Stimulated activated CD8-positive, alpha-beta memory T cell treated with anti-CD3 and anti-CD28 coated beads, Interleukin-4, amount 100 ng/mL, for 4 hours (primary cell): ENCODE data around the gene MEG3.

ENCODE experiments used
- DNase-seq, 2 donors: peaks; one replicate each; pipeline ENCODE4 v3.0.0-alpha.2; 2020; ENCODE audit warnings: low read depth in 2 of 2, low spot score in 1 of 2

The MEG3 gene

GRCh38 chr14:100845341-100845740 lies 19.4 kb downstream of the MEG3 start:
- DNase-seq, result no peak

GRCh38 chr14:100846309-100846859 lies 20.5 kb downstream of the MEG3 start:
- no peak for DNase-seq

- no peak for DNase-seq
Observed at GRCh38 chr14:100849115-100849781, 23.3 kb downstream of the MEG3 start.

GRCh38 chr14:100850841-100851585 lies 25.1 kb downstream of the MEG3 start:
- DNase-seq, result peak; percentile 43 to 72

GRCh38 chr14:100851586-100851916 lies 25.6 kb downstream of the MEG3 start:
- no peak for DNase-seq

- no peak for DNase-seq
Observed at GRCh38 chr14:100851946-100852620, 26.2 kb downstream of the MEG3 start.

GRCh38 chr14:100854435-100854834 lies 28.5 kb downstream of the MEG3 start:
- DNase-seq, result no peak

GRCh38 chr14:100855256-100855930 lies 29.5 kb downstream of the MEG3 start:
- DNase-seq, result no peak

- DNase-seq, result no peak
Observed at GRCh38 chr14:100856056-100856950, 30.4 kb downstream of the MEG3 start.

GRCh38 chr14:100857233-100857922 lies 31.5 kb downstream of the MEG3 start:
- no peak for DNase-seq

GRCh38 chr14:100857923-100858837 lies 32.3 kb downstream of the MEG3 start:
- no peak for DNase-seq

- no peak for DNase-seq
Observed at GRCh38 chr14:100858838-100859220, 32.9 kb downstream of the MEG3 start.

GRCh38 chr14:100859781-100860180 lies 33.9 kb downstream of the MEG3 start:
- no peak for DNase-seq

GRCh38 chr14:100860556-100861187 lies 34.8 kb downstream of the MEG3 start:
- no peak for DNase-seq

- no peak for DNase-seq
Observed at GRCh38 chr14:100861188-100861936, 35.4 kb downstream of the MEG3 start.

GRCh38 chr14:100861937-100862247 lies 36.0 kb downstream of the MEG3 start:
- DNase-seq, result no peak

GRCh38 chr14:100862277-100862676 lies 36.4 kb downstream of the MEG3 start:
- DNase-seq, result no peak

GRCh38 chr14:100862793-100863192 lies 36.9 kb downstream of the MEG3 start:
- DNase-seq, result no peak
